Keratinocyte (primary cell): ENCODE results near the gene GRK6. TPM values are rescaled to one million over a fixed set of nuclear protein-coding genes. Genes with fewer than 3 reads are reported as not detected.

Source experiments
- DNase-seq: peaks from one replicate; pipeline ENCODE4 v3.0.0-alpha.2; 2011; ENCODE audit warnings: low read depth, missing footprints, low spot score
- FAIRE-seq: peaks from 2 replicates; lab custom pipeline; 2011; peaks lifted over from hg19 to GRCh38; lab: Jason Lieb, UNC
- H2AFZ ChIP-seq: 2 replicates; pipeline ENCODE4 v1.6.0; 2012; ENCODE audit warnings: low read length, control low read depth, inconsistent platforms; ENCODE audit not compliant: control insufficient read depth
- H3K27ac ChIP-seq: 2 replicates; pipeline ENCODE4 v1.5.1; 2011; ENCODE audit warnings: low read length; ENCODE audit not compliant: control insufficient read depth, insufficient read depth
- H3K27me3 ChIP-seq: 3 replicates; pipeline ENCODE4 v1.6.0; 2011; ENCODE audit warnings: low read length; ENCODE audit not compliant: control insufficient read depth, insufficient read depth; ENCODE audit errors: extremely low read depth
- H3K36me3 ChIP-seq, 2 experiments: 2 replicates in 1 of 2; 3 replicates in 1 of 2; pipeline ENCODE4 v1.5.1; 2011; ENCODE audit warnings: low read length in 2 of 2, mild to moderate bottlenecking in 1 of 2; ENCODE audit not compliant: control insufficient read depth in 2 of 2, insufficient read depth in 2 of 2; ENCODE audit errors: extremely low read depth in 1 of 2
- H3K4me1 ChIP-seq: 3 replicates; pipeline ENCODE4 v1.5.1; 2011; ENCODE audit warnings: low read length; ENCODE audit not compliant: control insufficient read depth, insufficient read depth; ENCODE audit errors: extremely low read depth
- H3K4me2 ChIP-seq: 3 replicates; pipeline ENCODE4 v1.6.0; 2011; ENCODE audit warnings: low read depth, low read length; ENCODE audit not compliant: control insufficient read depth, insufficient read depth; ENCODE audit errors: extremely low read depth
- H3K4me3 ChIP-seq, 3 experiments: fragments of 200-600 bp in 1 of 3; sonication (generic) in 1 of 3; 2 replicates in 2 of 3; 3 replicates in 1 of 3; pipeline ENCODE4 v1.5.1; 2011 to 2016; ENCODE audit warnings: low read length in 3 of 3, mild to moderate bottlenecking in 3 of 3, control low read depth in 2 of 3, inconsistent platforms in 1 of 3, low read depth in 1 of 3, mixed read lengths in 1 of 3, mixed run types in 1 of 3, moderate library complexity in 1 of 3; ENCODE audit not compliant: control insufficient read depth in 2 of 3, insufficient read depth in 2 of 3; ENCODE audit errors: extremely low read depth in 1 of 3
- H3K79me2 ChIP-seq: 2 replicates; pipeline ENCODE4 v1.6.0; 2012; ENCODE audit warnings: low read length; ENCODE audit not compliant: control insufficient read depth, insufficient read depth
- H3K9ac ChIP-seq: 3 replicates; pipeline ENCODE4 v1.6.0; 2011; ENCODE audit warnings: low read length; ENCODE audit not compliant: control insufficient read depth, insufficient read depth; ENCODE audit errors: extremely low read depth
- H3K9me1 ChIP-seq: 3 replicates; pipeline ENCODE4 v1.6.0; 2011; ENCODE audit warnings: low read length; ENCODE audit not compliant: control insufficient read depth, insufficient read depth; ENCODE audit errors: extremely low read depth
- H3K9me3 ChIP-seq: 2 replicates; pipeline ENCODE4 v1.5.1; 2012; ENCODE audit warnings: low read depth, low read length; ENCODE audit not compliant: control insufficient read depth
- H4K20me1 ChIP-seq: 3 replicates; pipeline ENCODE4 v1.6.0; 2011; ENCODE audit warnings: low read length; ENCODE audit not compliant: control insufficient read depth, insufficient read depth; ENCODE audit errors: extremely low read depth
- EZH2 ChIP-seq: IDR thresholded peaks from one replicate; pipeline ENCODE4 v1.6.1; 2012; ENCODE audit warnings: inconsistent platforms, mild to moderate bottlenecking, low read length, moderate library complexity
- dilution Hi-C: fragments of 300-500 bp; cut with MboI; formaldehyde crosslinking; loops from one replicate; pipeline ENCODE4 v1.7.0; 2020; ENCODE audit warnings: low sequenced_read_pairs; ENCODE audit not compliant: extremely low pct_ligation_motif_present
- polyA plus RNA-seq, 5 experiments: library from polyadenylated mRNA; depleted of rRNA in 3 of 5; stranded (reverse) in 3 of 5; stranded (forward) in 1 of 5; unstranded in 1 of 5; fragments of >200 nt; gene quantifications; 1 replicate in 1 of 5; 2 replicates in 3 of 5; 3 replicates in 1 of 5; pipeline versions ENCODE4 v1.2.1 to v1.2.3, GENCODE V29; 2011 to 2012; ENCODE audit warnings: missing spikeins in 2 of 5, low read depth in 1 of 5, low replicate concordance in 1 of 5
- TF ChIP-seq, protein P1 (sequence below), 3 experiments: IDR thresholded peaks in 1 of 3; conservative IDR thresholded peaks in 1 of 3; optimal IDR thresholded peaks in 1 of 3; 2 replicates in 2 of 3; 3 replicates in 1 of 3; pipeline versions ENCODE3 to v1.5.1; 2011; ENCODE audit warnings: low read length in 3 of 3, mild to moderate bottlenecking in 3 of 3, moderate library complexity in 2 of 3, control low read depth in 1 of 3, inconsistent platforms in 1 of 3; ENCODE audit not compliant: insufficient read depth in 2 of 3; ENCODE audit errors: extremely low read depth in 1 of 3

GRK6 gene
- polyA plus RNA-seq, 1 donor (not counting 4 experiments of a cell fraction or from before 2014, with no cell fraction given), result 29.9 TPM

DNA sequence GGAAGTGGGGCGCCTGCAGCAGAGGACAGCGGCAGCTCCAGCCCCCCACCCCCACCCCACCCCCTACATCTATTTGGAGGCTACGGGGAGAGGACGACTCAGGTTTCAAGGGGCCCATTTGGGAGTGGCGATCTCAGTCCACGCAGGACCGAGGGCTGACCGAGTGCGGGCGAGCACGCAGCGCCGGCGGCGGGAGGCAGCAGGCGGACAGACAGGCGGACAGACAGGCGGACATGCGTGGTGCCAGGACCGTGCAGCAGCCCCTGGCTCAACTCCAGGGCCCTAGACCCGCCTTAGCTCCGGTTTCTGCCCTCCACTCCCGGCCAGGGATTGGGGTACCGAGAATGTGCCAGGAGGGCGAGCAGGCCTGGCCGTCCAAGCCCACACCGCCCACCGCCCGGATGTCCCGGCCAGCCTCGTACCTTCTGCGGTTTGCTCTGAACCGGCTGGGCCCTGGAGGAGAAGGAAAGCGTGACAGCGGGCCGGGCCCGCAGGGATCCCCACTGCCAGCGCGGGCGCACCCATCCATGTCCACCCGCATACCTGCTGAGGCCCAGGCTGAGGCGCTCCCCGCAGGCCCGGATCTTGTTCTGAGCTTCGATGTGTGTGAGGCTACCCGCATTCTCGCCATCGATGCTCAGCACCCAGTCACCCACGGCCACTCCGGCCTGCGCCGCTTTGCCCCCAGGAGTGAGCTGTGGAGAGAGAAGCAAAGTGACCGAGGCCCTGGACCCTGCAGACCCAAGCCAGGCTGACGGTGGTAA is 65.7 kb downstream of the GRK6 start:
- Histone ChIP-seq H3K9ac (no peak overlapping the region), H3K9me3 (no peaks in the 10 kb centered on the region), H3K4me1 (peaks cover 32% of the 10 kb centered on the region), H3K27me3 (no peaks in the 10 kb centered on the region), H2AFZ (no peak overlapping the region), H3K4me3 (no peak overlapping the region), H3K4me2 (no peak overlapping the region), H3K36me3 (peaks cover 32 to 44% of the 10 kb centered on the region in 2 experiments), H3K79me2 (peaks cover 29% of the 10 kb centered on the region), H4K20me1 (peaks cover 7% of the 10 kb centered on the region), H3K9me1 (peaks cover 4% of the 10 kb centered on the region), H3K27ac (no peak overlapping the region)
- FAIRE-seq (no peak), DNase-seq (no peak)
- dilution Hi-C loops, result no loop called here
- TF ChIP-seq, protein P1, sequence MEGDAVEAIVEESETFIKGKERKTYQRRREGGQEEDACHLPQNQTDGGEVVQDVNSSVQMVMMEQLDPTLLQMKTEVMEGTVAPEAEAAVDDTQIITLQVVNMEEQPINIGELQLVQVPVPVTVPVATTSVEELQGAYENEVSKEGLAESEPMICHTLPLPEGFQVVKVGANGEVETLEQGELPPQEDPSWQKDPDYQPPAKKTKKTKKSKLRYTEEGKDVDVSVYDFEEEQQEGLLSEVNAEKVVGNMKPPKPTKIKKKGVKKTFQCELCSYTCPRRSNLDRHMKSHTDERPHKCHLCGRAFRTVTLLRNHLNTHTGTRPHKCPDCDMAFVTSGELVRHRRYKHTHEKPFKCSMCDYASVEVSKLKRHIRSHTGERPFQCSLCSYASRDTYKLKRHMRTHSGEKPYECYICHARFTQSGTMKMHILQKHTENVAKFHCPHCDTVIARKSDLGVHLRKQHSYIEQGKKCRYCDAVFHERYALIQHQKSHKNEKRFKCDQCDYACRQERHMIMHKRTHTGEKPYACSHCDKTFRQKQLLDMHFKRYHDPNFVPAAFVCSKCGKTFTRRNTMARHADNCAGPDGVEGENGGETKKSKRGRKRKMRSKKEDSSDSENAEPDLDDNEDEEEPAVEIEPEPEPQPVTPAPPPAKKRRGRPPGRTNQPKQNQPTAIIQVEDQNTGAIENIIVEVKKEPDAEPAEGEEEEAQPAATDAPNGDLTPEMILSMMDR (optimal IDR thresholded peaks at IDR 0.05 in 1 of 3, IDR thresholded peaks at IDR 0.05 in 1 of 3, conservative IDR thresholded peaks at IDR 0.05 in 1 of 3; ENCODE audit: extremely low read depth in 1 of 3, insufficient read depth in 2 of 3, low read length in 3 of 3), result no peak
- no peak for TF ChIP-seq EZH2

Other genes starting within 250 kb of the GRK6 start
- 20.0 to 40.1 TPM (median 22.4 TPM) in 3 replicates for gene RAB24, start 123.0 kb upstream of the GRK6 start, polyA plus RNA-seq
- 245 to 280 TPM (median 248 TPM) in 3 replicates for gene PRELID1, start 122.9 kb upstream of the GRK6 start, polyA plus RNA-seq
- 0.69 to 1.2 TPM (median 0.97 TPM) in 3 replicates for gene MXD3, start 114.8 kb upstream of the GRK6 start, polyA plus RNA-seq
- gene LMAN2, start 75.0 kb upstream of the GRK6 start, polyA plus RNA-seq, result 105 to 147 TPM (median 146 TPM) in 3 replicates
- gene RGS14, start 68.8 kb upstream of the GRK6 start, polyA plus RNA-seq, result 8.6 to 10.6 TPM (median 9.3 TPM) in 3 replicates
- gene SLC34A1, start 42.2 kb upstream of the GRK6 start, polyA plus RNA-seq, result 0.02 to 0.07 TPM (median 0.06 TPM) in 3 replicates
- not detected in 3 replicates for gene PFN3, start 26.0 kb upstream of the GRK6 start, polyA plus RNA-seq
- gene F12, start 17.1 kb upstream of the GRK6 start, polyA plus RNA-seq, result 6.0 to 11.2 TPM (median 7.7 TPM) in 3 replicates
- 1.1 to 4.7 TPM (median 4.3 TPM) in 3 replicates for gene PRR7, start 20.1 kb downstream of the GRK6 start, polyA plus RNA-seq
- 57.2 to 73.4 TPM (median 59.4 TPM) in 3 replicates for gene DBN1, start 47.0 kb downstream of the GRK6 start, polyA plus RNA-seq
- 48.5 to 83.6 TPM (median 60.5 TPM) in 3 replicates for gene PDLIM7, start 70.9 kb downstream of the GRK6 start, polyA plus RNA-seq
- gene DOK3, start 83.2 kb downstream of the GRK6 start, polyA plus RNA-seq, result 1.5 to 3.6 TPM (median 1.7 TPM) in 3 replicates
- 71.3 to 95.8 TPM (median 81.7 TPM) in 3 replicates for gene DDX41, start 90.3 kb downstream of the GRK6 start, polyA plus RNA-seq
- 21.9 to 43.6 TPM (median 27.5 TPM) in 3 replicates for gene FAM193B, start 127.9 kb downstream of the GRK6 start, polyA plus RNA-seq
- 247 to 341 TPM (median 276 TPM) in 3 replicates for gene TMED9, start 165.5 kb downstream of the GRK6 start, polyA plus RNA-seq
- 15.7 to 34.9 TPM (median 19.6 TPM) in 3 replicates for gene B4GALT7, start 173.5 kb downstream of the GRK6 start, polyA plus RNA-seq